GM21723 (cell line): ENCODE results near the gene GJB6.
A peak's percentile ranks its signal among the peaks of the same experiment; 100 is the strongest.

ENCODE experiments used
- ATAC-seq: cut with Tn5 transposase; IDR thresholded peaks from one replicate; pipeline ENCODE4 v1.9.1; 2021; ENCODE audit warnings: mild to moderate bottlenecking, moderate library complexity; ENCODE audit not compliant: unreplicated experiment

GJB6 gene

DNA sequence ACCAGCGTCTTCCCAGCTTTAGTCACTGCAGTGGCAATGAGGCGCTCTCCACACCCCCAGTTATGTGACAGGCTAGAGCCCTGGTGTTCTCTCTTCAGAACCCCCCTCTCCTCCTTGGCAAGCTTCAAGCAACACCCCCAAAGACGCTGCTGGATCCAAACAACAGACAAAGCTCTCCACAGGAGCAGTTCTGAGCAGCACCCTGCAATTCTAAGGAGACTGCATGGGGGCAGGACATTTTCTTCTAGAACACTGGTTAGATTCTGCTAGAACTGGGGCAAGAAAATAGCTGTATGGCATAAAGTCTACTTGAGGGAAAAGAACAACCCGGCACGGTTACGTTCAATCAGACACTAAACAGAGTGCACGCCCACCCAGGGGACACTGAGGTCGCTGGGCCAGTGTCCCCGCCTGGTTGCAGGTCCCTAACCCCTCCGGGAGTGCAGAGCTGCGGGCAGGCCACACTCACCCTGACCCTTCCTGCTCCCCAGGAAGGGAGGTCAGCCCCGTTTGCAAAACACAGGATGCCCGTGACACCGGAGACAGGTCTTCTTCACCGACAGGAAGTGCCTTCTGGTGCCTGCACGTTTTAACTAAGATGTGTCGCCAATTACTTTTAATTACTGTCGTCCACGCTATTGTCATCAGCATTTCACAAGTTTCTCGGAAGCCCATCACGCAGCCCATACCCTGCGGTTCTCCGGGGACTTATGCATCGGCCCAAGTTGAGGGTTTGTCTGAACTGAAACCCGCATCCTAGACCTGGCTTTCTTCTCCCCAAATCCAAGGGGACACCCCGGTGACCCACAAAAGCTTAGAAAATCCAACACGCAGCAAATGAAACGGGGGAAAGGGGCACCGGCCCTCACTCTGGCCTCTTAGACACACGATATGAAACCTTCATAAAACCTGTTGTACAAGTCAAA, 943 bp downstream of the GJB6 start:
- ATAC-seq, result no peak

DNA sequence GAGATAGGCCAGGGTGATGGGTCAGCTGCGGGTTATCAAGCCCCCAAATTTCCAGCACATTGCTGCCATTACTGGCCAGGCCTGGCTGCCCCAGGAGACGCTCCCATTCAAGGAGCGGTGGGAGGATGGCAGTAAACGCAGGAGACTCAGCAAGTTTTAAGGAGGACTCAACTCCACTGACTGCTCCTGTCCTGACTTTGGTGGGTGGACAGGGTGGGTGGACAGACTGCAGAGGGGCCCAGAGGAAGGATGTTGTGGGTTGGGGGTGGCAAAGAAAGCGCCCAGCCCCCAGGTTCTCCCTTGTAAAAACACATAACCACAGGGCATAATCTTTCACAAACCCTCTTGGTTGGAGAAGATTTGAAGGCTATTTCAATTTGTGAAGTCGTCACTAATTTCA, 4.4 kb downstream of the GJB6 start:
- no peak for ATAC-seq

- ATAC-seq, result no peak
Measured at GRCh38 chr13:20227288-20227687, 4.8 kb downstream of the GJB6 start.

GRCh38 chr13:20222553-20222952, 9.6 kb downstream of the GJB6 start:
- no peak for ATAC-seq

GRCh38 chr13:20221772-20222171, 10.3 kb downstream of the GJB6 start:
- no peak for ATAC-seq

- peak; percentile 99 for ATAC-seq
Measured at GRCh38 chr13:20219577-20219976, 12.5 kb downstream of the GJB6 start.

DNA sequence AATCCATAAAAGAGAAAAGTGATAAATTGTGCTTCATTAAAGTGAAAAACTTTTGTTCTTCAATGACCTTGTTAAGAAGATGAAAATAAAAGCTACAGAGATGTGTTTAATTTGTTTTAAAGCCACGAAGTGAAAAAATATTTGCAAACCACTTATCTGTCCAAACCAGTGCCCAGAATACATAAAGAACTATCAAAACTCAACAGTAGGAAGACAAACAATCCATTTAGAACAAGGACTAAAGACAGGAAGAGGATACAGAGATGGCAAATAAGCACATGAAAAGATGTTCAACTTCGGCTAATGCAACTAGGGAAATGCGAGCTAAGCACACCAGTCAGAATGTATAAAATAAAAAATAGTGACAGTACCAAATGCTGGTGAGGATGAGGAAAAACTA, 15.0 kb downstream of the GJB6 start:
- ATAC-seq, result no peak

DNA sequence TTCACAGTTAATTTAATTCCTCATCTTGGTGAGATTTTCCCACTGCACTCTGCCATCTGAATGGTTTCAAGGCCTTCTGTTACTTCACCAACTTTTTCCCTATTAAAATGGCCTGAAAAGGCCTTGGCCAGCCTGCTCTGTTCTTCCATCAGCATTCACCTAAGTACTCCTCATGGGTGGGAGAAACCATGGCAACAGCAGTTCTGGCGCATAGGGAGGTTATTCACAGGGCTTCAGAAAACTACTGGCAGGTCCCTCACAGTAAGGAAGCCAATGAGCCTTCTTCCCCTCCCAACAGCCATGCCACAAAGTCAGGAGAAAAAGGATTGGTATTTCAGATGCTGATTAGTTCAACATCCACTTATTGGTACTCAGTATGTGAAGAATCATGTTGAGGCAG, 22.2 kb downstream of the GJB6 start:
- no peak for ATAC-seq

GRCh38 chr13:20206698-20207235, 25.4 kb downstream of the GJB6 start:
- ATAC-seq, result no peak

- no peak for ATAC-seq
Measured at GRCh38 chr13:20206065-20206697, 25.9 kb downstream of the GJB6 start.

GRCh38 chr13:20198781-20199180, 33.3 kb downstream of the GJB6 start:
- no peak for ATAC-seq

GRCh38 chr13:20197361-20197834, 34.7 kb downstream of the GJB6 start:
- peak; percentile 48 for ATAC-seq

DNA sequence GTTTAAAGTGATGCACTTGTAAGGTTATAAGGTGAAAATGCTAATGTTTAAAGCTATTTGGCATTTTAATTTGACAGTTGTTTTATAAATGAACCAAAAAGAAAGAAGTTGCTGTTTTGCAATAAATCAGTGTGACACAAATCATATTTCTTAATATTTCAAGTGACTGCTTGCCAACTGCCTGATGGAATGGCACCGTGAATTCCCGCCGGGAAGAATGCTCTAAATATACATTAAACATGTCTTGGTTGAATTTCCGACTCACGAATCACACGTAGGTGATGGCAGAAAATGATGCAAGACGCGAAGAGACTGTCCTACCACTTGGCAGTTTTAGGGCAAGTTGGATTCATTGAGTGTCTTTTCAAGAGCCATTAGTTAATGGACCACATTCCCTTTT, 36.3 kb downstream of the GJB6 start:
- ATAC-seq, result no peak

- ATAC-seq, result no peak
Measured at GRCh38 chr13:20193907-20194631, 38.0 kb downstream of the GJB6 start.

GRCh38 chr13:20193162-20193906, 38.8 kb downstream of the GJB6 start:
- ATAC-seq, result no peak

DNA sequence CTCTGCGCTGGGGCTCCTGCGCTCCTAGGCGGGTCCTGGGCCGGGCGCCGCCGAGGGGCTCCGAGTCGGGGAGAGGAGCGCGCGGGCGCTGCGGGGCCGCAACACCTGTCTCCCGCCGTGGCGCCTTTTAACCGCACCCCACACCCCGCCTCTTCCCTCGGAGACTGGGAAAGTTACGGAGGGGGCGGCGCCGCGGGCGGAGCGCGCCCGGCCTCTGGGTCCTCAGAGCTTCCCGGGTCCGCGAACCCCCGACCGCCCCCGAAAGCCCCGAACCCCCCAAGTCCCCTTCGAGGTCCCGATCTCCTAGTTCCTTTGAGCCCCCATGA, 39.3 kb downstream of the GJB6 start, which contains the start of gene GJB2:
Gene GJB2, minus strand, starts transcription at position 103 of the 326 bp plus-strand sequence. CDS start 3,357 bp downstream, outside the sequence.
- ATAC-seq, result no peak

GRCh38 chr13:20192158-20192835, 39.8 kb downstream of the GJB6 start:
- ATAC-seq, result no peak

DNA sequence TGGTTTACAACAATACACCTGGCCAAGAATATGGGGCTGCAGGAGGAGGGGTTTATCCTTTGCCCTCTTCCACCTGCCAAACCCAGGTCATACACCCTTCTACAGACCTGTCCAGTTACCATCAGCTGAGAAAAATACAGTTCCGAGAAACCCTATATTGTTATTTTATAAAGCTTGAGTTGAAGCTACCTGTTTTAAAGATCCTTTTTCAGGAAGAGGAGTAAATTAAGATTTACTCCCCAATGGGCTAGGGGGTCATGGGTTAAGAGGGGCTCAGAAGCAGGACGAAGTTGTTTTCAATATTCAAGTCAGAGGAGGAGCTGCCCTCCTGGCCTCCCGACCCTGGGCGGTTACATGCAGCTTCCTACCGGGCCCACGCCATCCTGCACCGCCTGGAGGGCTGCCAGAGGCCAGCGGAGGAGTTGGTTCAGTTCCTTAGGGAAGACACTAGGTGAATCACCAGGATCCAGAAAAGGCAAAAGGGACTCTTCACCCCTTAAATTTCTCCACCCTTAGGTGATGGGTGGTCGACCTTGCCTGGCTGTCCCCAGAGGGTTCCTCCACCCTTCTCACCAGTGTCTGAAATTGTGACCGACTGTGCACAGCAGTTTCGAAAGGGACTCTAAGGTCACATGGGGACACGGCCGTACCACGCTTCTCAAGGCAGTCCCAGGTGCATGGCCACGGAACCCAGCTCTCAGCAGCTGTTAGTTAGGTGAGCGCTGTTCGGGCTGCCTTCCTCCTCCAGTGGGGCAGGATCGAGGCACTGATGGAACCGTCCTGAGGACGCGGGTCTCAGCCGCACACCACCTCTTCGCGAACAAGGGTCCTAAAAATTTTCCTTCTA, 40.6 kb downstream of the GJB6 start:
- ATAC-seq, result no peak
